Osteoblast (primary cell): ENCODE results near the gene KLHL26. TPM values are rescaled to one million over a fixed set of nuclear protein-coding genes. Genes with fewer than 3 reads are reported as not detected.

Experiments
- DNase-seq: peaks from one replicate; pipeline ENCODE4 v3.0.0; 2011; ENCODE audit warnings: low spot score, mixed read lengths; ENCODE audit not compliant: insufficient read length; ENCODE audit errors: missing footprints
- H2AFZ ChIP-seq: 2 replicates; pipeline ENCODE4 v1.6.0; 2011; ENCODE audit warnings: mild to moderate bottlenecking, low read length
- H3K27ac ChIP-seq: 2 replicates; pipeline ENCODE4 v1.5.1; 2011; ENCODE audit warnings: mild to moderate bottlenecking, low read depth, low read length, moderate library complexity
- H3K27me3 ChIP-seq: 2 replicates; pipeline ENCODE4 v1.6.0; 2012; ENCODE audit warnings: mild to moderate bottlenecking, control low read depth, inconsistent platforms, low read length, moderate library complexity; ENCODE audit not compliant: insufficient read depth
- H3K36me3 ChIP-seq: 2 replicates; pipeline ENCODE4 v1.5.1; 2011; ENCODE audit warnings: mild to moderate bottlenecking, low read length, control low read depth, moderate library complexity; ENCODE audit not compliant: insufficient read depth
- H3K4me1 ChIP-seq: 2 replicates; pipeline ENCODE4 v1.5.1; 2011; ENCODE audit warnings: mild to moderate bottlenecking, low read length, control low read depth, moderate library complexity; ENCODE audit not compliant: insufficient read depth
- H3K4me2 ChIP-seq: 2 replicates; pipeline ENCODE4 v1.6.0; 2011; ENCODE audit warnings: mild to moderate bottlenecking, low read length; ENCODE audit not compliant: insufficient read depth
- H3K4me3 ChIP-seq: fragments of 200-600 bp; sonication (generic); 3 replicates; pipeline ENCODE4 v1.5.1; 2012; ENCODE audit warnings: mild to moderate bottlenecking, low read length, inconsistent platforms; ENCODE audit not compliant: insufficient read depth
- H3K79me2 ChIP-seq: 2 replicates; pipeline ENCODE4 v1.6.0; 2012; ENCODE audit warnings: mild to moderate bottlenecking, low read length, control low read depth, inconsistent platforms; ENCODE audit not compliant: insufficient read depth
- H3K9me3 ChIP-seq: 2 replicates; pipeline ENCODE4 v1.5.1; 2011; ENCODE audit warnings: low read depth, low read length, control low read depth
- H4K20me1 ChIP-seq: 2 replicates; pipeline ENCODE4 v1.6.0; 2012; ENCODE audit warnings: mild to moderate bottlenecking, low read length, control low read depth; ENCODE audit not compliant: insufficient read depth
- total RNA-seq: library from RNA; depleted of rRNA; stranded (reverse); fragments of >200 nt; gene quantifications from 2 replicates; pipeline ENCODE4 v1.2.3, GENCODE V29; 2012
- TF ChIP-seq, protein P1 (sequence below): IDR thresholded peaks from 2 replicates; pipeline ENCODE4 v1.5.1; 2011; ENCODE audit warnings: mild to moderate bottlenecking, low read depth, low read length, moderate library complexity; ENCODE audit errors: extremely low read depth

Gene KLHL26
- total RNA-seq, 1 donor = 5.1 TPM

DNA sequence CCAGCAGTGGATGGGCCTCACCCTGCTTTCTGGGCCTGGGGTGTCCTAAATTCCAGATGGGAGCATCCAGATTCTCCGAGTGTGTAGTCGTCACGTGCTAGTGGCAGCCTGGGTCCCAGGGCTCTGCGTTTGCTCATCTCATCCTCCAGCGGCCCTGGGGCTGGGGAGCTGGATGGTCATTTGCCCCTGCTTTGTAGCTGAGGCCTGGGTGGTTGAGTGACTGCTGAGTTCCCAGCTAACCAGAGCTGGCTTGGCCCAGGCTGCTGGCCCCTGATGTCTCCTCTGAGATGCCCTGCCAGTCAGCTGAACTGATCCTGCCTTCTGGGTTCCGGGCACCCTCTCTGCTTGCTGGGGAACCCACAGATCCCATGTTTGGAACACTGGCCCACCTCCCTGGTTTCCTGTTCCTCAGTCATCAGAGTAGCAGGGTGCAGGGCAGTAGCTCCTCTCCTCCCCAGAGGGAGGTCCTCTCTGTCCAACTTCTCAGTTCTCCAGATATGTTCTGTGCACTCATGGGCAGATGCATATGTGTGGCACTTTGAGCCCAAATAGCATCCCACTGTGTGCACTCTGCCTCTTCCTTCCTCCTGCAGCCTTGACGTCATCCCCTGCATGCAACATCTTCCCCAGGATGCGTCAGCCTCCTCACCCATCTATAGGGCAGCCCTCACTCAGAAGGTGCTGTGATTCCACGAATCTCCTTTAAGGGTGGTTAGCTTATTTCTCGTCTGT lies 24.3 kb downstream of the KLHL26 start:
- peak overlapping the region; percentile 98 for H3K27ac ChIP-seq
- DNase-seq = peak; percentile 84
- peak overlapping the region; percentile 13 for H3K4me3 ChIP-seq

DNA sequence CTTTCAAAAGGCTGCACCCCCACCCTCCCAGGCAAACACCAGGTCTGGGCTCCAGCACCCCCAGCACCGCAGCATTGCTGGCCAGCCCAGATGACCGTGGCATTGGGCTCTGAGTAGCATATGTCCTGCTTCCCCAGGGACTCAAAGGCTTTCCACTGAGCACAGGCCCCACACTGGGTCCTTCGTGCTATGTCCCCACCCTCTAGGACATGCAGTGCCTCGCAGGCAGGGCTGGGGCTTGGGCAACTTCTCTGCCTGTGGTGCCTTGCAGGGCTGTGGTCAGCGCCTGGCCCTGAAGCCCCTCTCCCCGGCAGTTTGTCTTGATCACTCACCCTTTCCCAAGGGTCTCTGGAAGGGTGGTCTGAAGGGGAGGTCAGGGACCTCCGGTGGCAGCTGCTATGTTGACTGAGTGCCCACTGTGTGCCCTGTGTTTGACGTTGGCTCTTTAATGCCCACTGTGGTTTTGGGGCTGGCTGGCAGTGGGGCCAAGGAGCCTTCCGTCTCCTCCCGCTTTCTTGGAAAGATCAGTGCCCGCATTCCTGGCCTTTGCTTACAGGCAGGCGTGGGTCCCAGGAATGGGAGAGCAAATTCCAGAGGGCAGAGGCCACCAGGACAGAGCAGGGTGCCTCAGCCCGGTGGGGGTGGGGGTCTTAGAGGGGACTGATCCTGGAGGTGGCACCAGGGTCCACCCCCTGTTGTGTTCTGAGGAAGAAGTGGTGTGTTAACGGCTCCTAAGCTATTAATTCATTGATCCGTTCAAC lies 26.3 kb downstream of the KLHL26 start:
- H3K4me1 ChIP-seq = peaks cover 48% of the 10 kb centered on the region
- no peaks in the 10 kb centered on the region for H3K27me3 ChIP-seq
- peaks cover 8% of the 10 kb centered on the region for H3K36me3 ChIP-seq
- H3K9me3 ChIP-seq = no peaks in the 10 kb centered on the region
- TF ChIP-seq, protein P1, sequence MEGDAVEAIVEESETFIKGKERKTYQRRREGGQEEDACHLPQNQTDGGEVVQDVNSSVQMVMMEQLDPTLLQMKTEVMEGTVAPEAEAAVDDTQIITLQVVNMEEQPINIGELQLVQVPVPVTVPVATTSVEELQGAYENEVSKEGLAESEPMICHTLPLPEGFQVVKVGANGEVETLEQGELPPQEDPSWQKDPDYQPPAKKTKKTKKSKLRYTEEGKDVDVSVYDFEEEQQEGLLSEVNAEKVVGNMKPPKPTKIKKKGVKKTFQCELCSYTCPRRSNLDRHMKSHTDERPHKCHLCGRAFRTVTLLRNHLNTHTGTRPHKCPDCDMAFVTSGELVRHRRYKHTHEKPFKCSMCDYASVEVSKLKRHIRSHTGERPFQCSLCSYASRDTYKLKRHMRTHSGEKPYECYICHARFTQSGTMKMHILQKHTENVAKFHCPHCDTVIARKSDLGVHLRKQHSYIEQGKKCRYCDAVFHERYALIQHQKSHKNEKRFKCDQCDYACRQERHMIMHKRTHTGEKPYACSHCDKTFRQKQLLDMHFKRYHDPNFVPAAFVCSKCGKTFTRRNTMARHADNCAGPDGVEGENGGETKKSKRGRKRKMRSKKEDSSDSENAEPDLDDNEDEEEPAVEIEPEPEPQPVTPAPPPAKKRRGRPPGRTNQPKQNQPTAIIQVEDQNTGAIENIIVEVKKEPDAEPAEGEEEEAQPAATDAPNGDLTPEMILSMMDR = no peak
- no peaks in the 10 kb centered on the region for H4K20me1 ChIP-seq
- H3K4me2 ChIP-seq = peak overlapping the region; percentile 27
- no peak overlapping the region for H2AFZ ChIP-seq
- H3K79me2 ChIP-seq = peaks cover 28% of the 10 kb centered on the region
- peak overlapping the region; percentile 47 for H3K27ac ChIP-seq
- DNase-seq = peak; percentile 91
- no peak overlapping the region for H3K4me3 ChIP-seq

More for the DNA sequence above, 24.3 kb downstream of the KLHL26 start:
- Histone ChIP-seq H3K79me2 (peaks cover 39% of the 10 kb centered on the region), H4K20me1 (no peaks in the 10 kb centered on the region), H3K4me2 (peak overlapping the region; percentile 75), H3K4me1 (peaks cover 61% of the 10 kb centered on the region), H2AFZ (peak overlapping the region; percentile 50), H3K9me3 (no peaks in the 10 kb centered on the region), H3K27me3 (no peaks in the 10 kb centered on the region), H3K36me3 (no peaks in the 10 kb centered on the region)
- TF ChIP-seq, protein P1 = no peak

DNA sequence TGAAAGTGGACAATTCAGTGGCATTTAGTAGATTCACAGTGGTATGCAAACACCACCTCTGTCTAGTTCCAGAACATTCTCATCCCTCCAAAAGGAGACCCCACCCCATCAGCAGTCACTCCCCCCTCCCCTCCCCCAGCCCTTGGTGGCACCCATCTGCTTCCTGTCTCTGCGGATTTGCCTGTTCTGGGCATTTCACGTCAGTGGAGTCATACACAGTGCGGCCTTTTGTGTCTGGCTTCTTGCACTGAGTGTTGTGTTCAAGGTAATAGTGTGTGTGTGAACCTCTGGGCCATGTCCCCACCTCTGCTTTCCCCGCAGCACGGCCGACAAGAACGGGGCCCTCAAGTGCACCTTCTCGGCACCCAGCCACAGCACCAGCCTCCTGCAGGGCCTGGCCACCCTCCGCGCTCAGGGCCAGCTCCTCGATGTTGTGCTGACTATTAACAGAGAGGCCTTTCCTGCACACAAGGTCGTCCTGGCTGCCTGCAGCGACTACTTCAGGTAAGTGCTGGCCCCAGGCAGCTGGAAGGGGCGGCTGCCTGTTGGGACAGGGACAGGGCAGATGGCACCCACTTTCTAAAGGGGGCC lies 27.2 kb downstream of the KLHL26 start:
- H3K27ac ChIP-seq = no peak overlapping the region
- TF ChIP-seq, protein P1 = no peak
- peaks cover 22% of the 10 kb centered on the region for H3K79me2 ChIP-seq
- no peak overlapping the region for H3K4me2 ChIP-seq
- H3K36me3 ChIP-seq = peaks cover 17% of the 10 kb centered on the region
- H2AFZ ChIP-seq = no peak overlapping the region
- DNase-seq = peak; percentile 52
- H3K4me1 ChIP-seq = peaks cover 39% of the 10 kb centered on the region
- no peaks in the 10 kb centered on the region for H3K9me3 ChIP-seq
- no peaks in the 10 kb centered on the region for H3K27me3 ChIP-seq
- H4K20me1 ChIP-seq = no peaks in the 10 kb centered on the region
- H3K4me3 ChIP-seq = no peak overlapping the region
